Measurements from ENCODE around the gene OGT.
"Not testable (repeated sequence)": the region's sequence is repeated elsewhere in the genome, so short reads cannot be mapped to it uniquely, and the experiment has no call there.

The OGT gene

GRCh38 chrX:71532753-71533425 lies at the start of gene OGT:
Gene OGT (plus strand): TSS chrX:71533104. CDS start chrX:71533300, 196 bp downstream.
- in situ Hi-C loops (cut with MboI; ENCODE audit: low sequenced_read_pairs): no loop called here

- in situ Hi-C loops (cut with MboI; ENCODE audit: low sequenced_read_pairs): no loop called here
These were observed 45.1 kb upstream of the OGT start for GRCh38 chrX:71487814-71488213.

- in situ Hi-C loops (cut with MboI; ENCODE audit: low sequenced_read_pairs): no loop called here
These were observed 43.4 kb upstream of the OGT start for GRCh38 chrX:71489540-71489939.

- in situ Hi-C loops (cut with MboI; ENCODE audit: low sequenced_read_pairs): no loop called here
These were observed 40.5 kb upstream of the OGT start for GRCh38 chrX:71492231-71493065.

- in situ Hi-C loops (cut with MboI; ENCODE audit: low sequenced_read_pairs): no loop called here
These were observed 39.7 kb upstream of the OGT start for GRCh38 chrX:71493111-71493613.

- in situ Hi-C loops (cut with MboI; ENCODE audit: low sequenced_read_pairs): not testable (repeated sequence)
These were observed 36.9 kb upstream of the OGT start for GRCh38 chrX:71495979-71496378.

- in situ Hi-C loops (cut with MboI; ENCODE audit: low sequenced_read_pairs): no loop called here
These were observed 36.4 kb upstream of the OGT start for GRCh38 chrX:71496476-71496875.

GRCh38 chrX:71502080-71502479 lies 30.8 kb upstream of the OGT start:
- in situ Hi-C loops (cut with MboI; ENCODE audit: low sequenced_read_pairs): not testable (repeated sequence)

- in situ Hi-C loops (cut with MboI; ENCODE audit: low sequenced_read_pairs): no loop called here
These were observed 28.6 kb upstream of the OGT start for GRCh38 chrX:71504346-71504745.

- in situ Hi-C loops (cut with MboI; ENCODE audit: low sequenced_read_pairs): no loop called here
These were observed 23.6 kb upstream of the OGT start for GRCh38 chrX:71509289-71509688.

- in situ Hi-C loops (cut with MboI; ENCODE audit: low sequenced_read_pairs): no loop called here
These were observed 22.7 kb upstream of the OGT start for GRCh38 chrX:71510161-71510560.

GRCh38 chrX:71513731-71514130 lies 19.2 kb upstream of the OGT start:
- in situ Hi-C loops (cut with MboI; ENCODE audit: low sequenced_read_pairs): not testable (repeated sequence)

GRCh38 chrX:71514367-71515037 lies 18.4 kb upstream of the OGT start:
- in situ Hi-C loops (cut with MboI; ENCODE audit: low sequenced_read_pairs): no loop called here

GRCh38 chrX:71515038-71515396 lies 17.9 kb upstream of the OGT start:
- in situ Hi-C loops (cut with MboI; ENCODE audit: low sequenced_read_pairs): no loop called here

GRCh38 chrX:71525316-71525715 lies 7.6 kb upstream of the OGT start:
- in situ Hi-C loops (cut with MboI; ENCODE audit: low sequenced_read_pairs): no loop called here

GRCh38 chrX:71532078-71532752 lies 689 bp upstream of the OGT start:
- in situ Hi-C loops (cut with MboI; ENCODE audit: low sequenced_read_pairs): no loop called here

GRCh38 chrX:71533516-71533850 lies 579 bp downstream of the OGT start:
- in situ Hi-C loops (cut with MboI; ENCODE audit: low sequenced_read_pairs): no loop called here

GRCh38 chrX:71533851-71534561 lies 1.1 kb downstream of the OGT start:
- in situ Hi-C loops (cut with MboI; ENCODE audit: low sequenced_read_pairs): no loop called here

- in situ Hi-C loops (cut with MboI; ENCODE audit: low sequenced_read_pairs): no loop called here
These were observed 2.1 kb downstream of the OGT start for GRCh38 chrX:71534773-71535544.

GRCh38 chrX:71536285-71536684 lies 3.4 kb downstream of the OGT start:
- in situ Hi-C loops (cut with MboI; ENCODE audit: low sequenced_read_pairs): no loop called here
